HG03280 (cell line): ENCODE data around the gene DLGAP4.

Experiments
- ATAC-seq: cut with Tn5 transposase; IDR thresholded peaks from one replicate; pipeline ENCODE4 v1.9.1; 2021; ENCODE audit warnings: mild to moderate bottlenecking, moderate library complexity; ENCODE audit not compliant: unreplicated experiment

DLGAP4 gene

GRCh38 chr20:36320261-36320897 is 14.2 kb downstream of the DLGAP4 start:
- ATAC-seq, result no peak

GRCh38 chr20:36320898-36321695 is 15.0 kb downstream of the DLGAP4 start:
- ATAC-seq, result no peak

- no peak for ATAC-seq
Measured at GRCh38 chr20:36322131-36322530, 16.0 kb downstream of the DLGAP4 start.

- no peak for ATAC-seq
Measured at GRCh38 chr20:36330091-36330490, 24.0 kb downstream of the DLGAP4 start.

- ATAC-seq, result no peak
Measured at GRCh38 chr20:36331209-36331608, 25.1 kb downstream of the DLGAP4 start.

GRCh38 chr20:36333841-36334240 is 27.7 kb downstream of the DLGAP4 start:
- no peak for ATAC-seq

- ATAC-seq, result no peak
Measured at GRCh38 chr20:36334281-36335205, 28.4 kb downstream of the DLGAP4 start.

- no peak for ATAC-seq
Measured at GRCh38 chr20:36335206-36335870, 29.2 kb downstream of the DLGAP4 start.

GRCh38 chr20:36336204-36336603 is 30.1 kb downstream of the DLGAP4 start:
- ATAC-seq, result no peak

GRCh38 chr20:36336954-36337704 is 31.0 kb downstream of the DLGAP4 start:
- no peak for ATAC-seq

- ATAC-seq, result no peak
Measured at GRCh38 chr20:36337886-36338285, 31.7 kb downstream of the DLGAP4 start.

GRCh38 chr20:36339646-36340592 is 33.8 kb downstream of the DLGAP4 start:
- no peak for ATAC-seq

GRCh38 chr20:36340593-36340990 is 34.5 kb downstream of the DLGAP4 start:
- no peak for ATAC-seq

- ATAC-seq, result no peak
Measured at GRCh38 chr20:36341331-36342020, 35.3 kb downstream of the DLGAP4 start.

- no peak for ATAC-seq
Measured at GRCh38 chr20:36342331-36343120, 36.4 kb downstream of the DLGAP4 start.

GRCh38 chr20:36343641-36344040 is 37.5 kb downstream of the DLGAP4 start:
- ATAC-seq, result no peak

- no peak for ATAC-seq
Measured at GRCh38 chr20:36344517-36345132, 38.5 kb downstream of the DLGAP4 start.
